Adrenal gland (tissue), 5 donors: ENCODE data around the gene GRID1.

Experiments used
- POLR2A ChIP-seq, 2 donors: fragments of 450-650 bp; IDR thresholded peaks; one replicate each; pipeline ENCODE4 v1.6.1; 2017; ENCODE audit warnings: antibody characterized with exemption in 2 of 2, mild to moderate bottlenecking in 2 of 2, moderate library complexity in 1 of 2
- TF ChIP-seq, protein P1 (sequence below), 6 experiments: fragments of 450-650 bp in 4 of 6; fragments of 200-600 bp in 2 of 6; sonication (generic) in 1 of 6; IDR thresholded peaks; 1 replicate in 5 of 6; 2 replicates in 1 of 6; pipeline versions ENCODE4 v1.5.1 to v1.8.0; 2016 to 2021; ENCODE audit warnings: antibody characterized with exemption in 6 of 6, mild to moderate bottlenecking in 2 of 6, moderate library complexity in 1 of 6
- donor health status: DM: no; HTN: no; CAD: no.

DNA sequence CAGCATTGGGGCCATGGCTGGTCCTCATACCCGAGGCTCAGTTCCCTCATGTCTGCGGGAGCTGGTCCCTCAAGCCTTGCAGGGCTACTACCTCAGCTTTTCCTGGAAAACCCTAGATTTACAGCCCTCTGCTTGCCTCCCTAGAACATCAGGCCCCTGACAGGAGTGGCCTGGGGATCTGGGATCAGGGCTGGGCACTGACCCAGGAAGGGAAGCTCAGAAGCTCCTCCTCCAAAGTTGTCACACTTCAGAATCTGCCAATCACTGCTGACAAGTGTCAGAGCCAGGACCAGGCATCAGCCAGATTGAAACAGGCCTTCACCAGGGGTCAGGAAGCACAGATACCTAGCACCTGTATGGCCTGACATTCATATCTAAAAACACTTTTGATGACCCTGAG is 115.2 kb downstream of the GRID1 start:
- TF ChIP-seq POLR2A (IDR thresholded peaks at IDR 0.05) = no peak
- TF ChIP-seq, protein P1, sequence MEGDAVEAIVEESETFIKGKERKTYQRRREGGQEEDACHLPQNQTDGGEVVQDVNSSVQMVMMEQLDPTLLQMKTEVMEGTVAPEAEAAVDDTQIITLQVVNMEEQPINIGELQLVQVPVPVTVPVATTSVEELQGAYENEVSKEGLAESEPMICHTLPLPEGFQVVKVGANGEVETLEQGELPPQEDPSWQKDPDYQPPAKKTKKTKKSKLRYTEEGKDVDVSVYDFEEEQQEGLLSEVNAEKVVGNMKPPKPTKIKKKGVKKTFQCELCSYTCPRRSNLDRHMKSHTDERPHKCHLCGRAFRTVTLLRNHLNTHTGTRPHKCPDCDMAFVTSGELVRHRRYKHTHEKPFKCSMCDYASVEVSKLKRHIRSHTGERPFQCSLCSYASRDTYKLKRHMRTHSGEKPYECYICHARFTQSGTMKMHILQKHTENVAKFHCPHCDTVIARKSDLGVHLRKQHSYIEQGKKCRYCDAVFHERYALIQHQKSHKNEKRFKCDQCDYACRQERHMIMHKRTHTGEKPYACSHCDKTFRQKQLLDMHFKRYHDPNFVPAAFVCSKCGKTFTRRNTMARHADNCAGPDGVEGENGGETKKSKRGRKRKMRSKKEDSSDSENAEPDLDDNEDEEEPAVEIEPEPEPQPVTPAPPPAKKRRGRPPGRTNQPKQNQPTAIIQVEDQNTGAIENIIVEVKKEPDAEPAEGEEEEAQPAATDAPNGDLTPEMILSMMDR (IDR thresholded peaks at IDR 0.05) = no peak
